Glomerular visceral epithelial cell (primary cell): ENCODE results near the gene ENAM.
"Not testable (repeated sequence)": the region's sequence is repeated elsewhere in the genome, so short reads cannot be mapped to it uniquely, and the experiment has no call there.

ENCODE experiments used
- DNase-seq: peaks from one replicate; pipeline ENCODE4 v3.0.0-alpha.2; 2016; ENCODE audit errors: extremely low spot score

Gene ENAM

GRCh38 chr4:70676554-70677090, 48.1 kb downstream of the ENAM start:
- no peak for DNase-seq

- no peak for DNase-seq
Observed at GRCh38 chr4:70678383-70678999, 49.9 kb downstream of the ENAM start.

- DNase-seq = no peak
Observed at GRCh38 chr4:70680934-70681333, 52.4 kb downstream of the ENAM start.

- DNase-seq = no peak
Observed at GRCh38 chr4:70681704-70682103, 53.2 kb downstream of the ENAM start.

- not testable (repeated sequence) for DNase-seq
Observed at GRCh38 chr4:70682142-70682541, 53.6 kb downstream of the ENAM start.

- no peak for DNase-seq
Observed at GRCh38 chr4:70687392-70687791, 58.8 kb downstream of the ENAM start.

GRCh38 chr4:70687821-70688794, 59.6 kb downstream of the ENAM start, which contains the start of gene UTP3:
Gene UTP3 (plus strand): TSS chr4:70688532. CDS start chr4:70688678, 146 bp downstream.
- DNase-seq = peak; percentile 99

GRCh38 chr4:70688795-70689231, 60.3 kb downstream of the ENAM start:
- no peak for DNase-seq

GRCh38 chr4:70691661-70692060, 63.1 kb downstream of the ENAM start:
- no peak for DNase-seq

GRCh38 chr4:70694633-70695032, 66.1 kb downstream of the ENAM start:
- not testable (repeated sequence) for DNase-seq
